T-helper 2 cell (primary cell): ENCODE data around the gene INPP5B.

ENCODE experiments used
- DNase-seq, 5 experiments: peaks; one replicate each; pipeline versions ENCODE4 v3.0.0 to v3.0.0-alpha.2; 2012 to 2022

Gene INPP5B

GRCh38 chr1:37865348-37866120 is 81.3 kb downstream of the INPP5B start:
- peak in 1 of 5 experiments; percentile 7 for DNase-seq

- DNase-seq, result peak in 1 of 5 experiments; percentile 19
Measured at GRCh38 chr1:37862330-37862729, 84.5 kb downstream of the INPP5B start.

- DNase-seq, result no peak
Measured at GRCh38 chr1:37861151-37861550, 85.7 kb downstream of the INPP5B start.

GRCh38 chr1:37860346-37860666 is 86.5 kb downstream of the INPP5B start:
- DNase-seq, result no peak

GRCh38 chr1:37859507-37860345 is 87.1 kb downstream of the INPP5B start, which contains the start of gene MTF1:
Gene MTF1 (minus strand): TSS chr1:37859592. CDS start chr1:37857658, 1,934 bp downstream.
- peak; percentile 91 to 98 (median 95) for DNase-seq

- peak in 1 of 5 experiments; percentile 14 for DNase-seq
Measured at GRCh38 chr1:37858931-37859506, 87.8 kb downstream of the INPP5B start.

- DNase-seq, result peak in 1 of 5 experiments; percentile 78
Measured at GRCh38 chr1:37854406-37854805, 92.4 kb downstream of the INPP5B start.

GRCh38 chr1:37853157-37853556 is 93.7 kb downstream of the INPP5B start:
- DNase-seq, result no peak

- DNase-seq, result peak in 1 of 5 experiments; percentile 31
Measured at GRCh38 chr1:37851782-37852210, 95.1 kb downstream of the INPP5B start.

GRCh38 chr1:37851262-37851661 is 95.6 kb downstream of the INPP5B start:
- DNase-seq, result no peak

- no peak for DNase-seq
Measured at GRCh38 chr1:37850352-37850955, 96.4 kb downstream of the INPP5B start.

GRCh38 chr1:37849480-37849879 is 97.4 kb downstream of the INPP5B start:
- DNase-seq, result no peak

- no peak for DNase-seq
Measured at GRCh38 chr1:37846647-37847339, 100.1 kb downstream of the INPP5B start.

- DNase-seq, result no peak
Measured at GRCh38 chr1:37845786-37846185, 101.1 kb downstream of the INPP5B start.

GRCh38 chr1:37845049-37845646 is 101.7 kb downstream of the INPP5B start:
- DNase-seq, result no peak

- no peak for DNase-seq
Measured at GRCh38 chr1:37844536-37844935, 102.3 kb downstream of the INPP5B start.

- DNase-seq, result no peak
Measured at GRCh38 chr1:37841652-37842051, 105.2 kb downstream of the INPP5B start.

GRCh38 chr1:37840711-37841110 is 106.1 kb downstream of the INPP5B start:
- DNase-seq, result no peak

- DNase-seq, result no peak
Measured at GRCh38 chr1:37839676-37840075, 107.2 kb downstream of the INPP5B start.

- DNase-seq, result no peak
Measured at GRCh38 chr1:37836788-37837187, 110.1 kb downstream of the INPP5B start.

- DNase-seq, result no peak
Measured at GRCh38 chr1:37831809-37832208, 115.0 kb downstream of the INPP5B start.

GRCh38 chr1:37831109-37831508 is 115.7 kb downstream of the INPP5B start:
- no peak for DNase-seq
